GM12878 (cell line): ENCODE measurements around the gene AGAP1. TPM values are rescaled to one million over a fixed set of nuclear protein-coding genes. Genes with fewer than 3 reads are reported as not detected.

Source experiments
- CTCF ChIP-seq, 3 experiments: IDR thresholded peaks in 2 of 3; conservative IDR thresholded peaks in 1 of 3; 2 replicates each; pipeline ENCODE4 v1.5.1; 2011; ENCODE audit warnings: low read depth in 3 of 3, low read length in 3 of 3, mild to moderate bottlenecking in 3 of 3, control low read depth in 2 of 3, moderate library complexity in 2 of 3, inconsistent platforms in 1 of 3, mixed read lengths in 1 of 3; ENCODE audit not compliant: control insufficient read depth in 2 of 3, insufficient read depth in 1 of 3; ENCODE audit errors: extremely low read depth in 1 of 3
- POLR2AphosphoS5 ChIP-seq: IDR thresholded peaks from 2 replicates; pipeline ENCODE4 v1.6.1; 2011; ENCODE audit warnings: mild to moderate bottlenecking, low read length, inconsistent platforms
- RELA ChIP-seq: fragments of 450-650 bp; IDR thresholded peaks from 2 replicates; pipeline ENCODE4 v1.8.0; 2014; ENCODE audit warnings: borderline replicate concordance; ENCODE audit not compliant: partially characterized antibody
- REST ChIP-seq: IDR thresholded peaks from 2 replicates; pipeline ENCODE4 v1.6.1; 2012; ENCODE audit warnings: mild to moderate bottlenecking, low read depth, low read length
- SUPT20H ChIP-seq: IDR thresholded peaks from 2 replicates; pipeline ENCODE4 v1.6.1; 2011; ENCODE audit warnings: low read depth, mild to moderate bottlenecking, low read length, moderate library complexity, borderline replicate concordance; ENCODE audit not compliant: control insufficient read depth
- USF1 ChIP-seq: IDR thresholded peaks from 2 replicates; pipeline ENCODE4 v1.6.1; 2011; ENCODE audit warnings: borderline replicate concordance, low read depth, mild to moderate bottlenecking, moderate library complexity, mixed read lengths, low read length; ENCODE audit not compliant: insufficient read depth; ENCODE audit errors: extremely low read length
- YBX1 ChIP-seq: fragments of 450-650 bp; IDR thresholded peaks from 2 replicates; pipeline ENCODE4 v1.6.1; 2016; ENCODE audit warnings: antibody characterized with exemption
- polyA plus RNA-seq, 11 experiments: library from polyadenylated mRNA; depleted of rRNA in 4 of 11; unstranded in 6 of 11; stranded (reverse) in 5 of 11; fragments of >200 nt; fragmentation: Nextera tagmentation in 4 of 11; fragmentation: Illumina TruSeq in 1 of 11; extraction: Ambion mirVana in 4 of 11; extraction: Trizol in 1 of 11; gene quantifications; 1 replicate in 1 of 11; 2 replicates in 10 of 11; pipeline versions ENCODE4 v1.2.1 to v1.2.3, GENCODE V29; 2011 to 2016; ENCODE audit warnings: inconsistent platforms in 2 of 11, missing spikeins in 2 of 11, low read depth in 1 of 11
- total RNA-seq, 4 experiments: library from RNA; depleted of rRNA in 3 of 4; stranded (reverse); fragments of >200 nt in 3 of 4; fragmentation: Illumina TruSeq in 1 of 4; extraction: Trizol in 1 of 4; gene quantifications; 2 replicates each; pipeline versions ENCODE4 v1.2.1 to v1.2.3, GENCODE V29; 2013 to 2021
- TF ChIP-seq, protein P1 (sequence below): fragments of 450-650 bp; formaldehyde crosslinking; IDR thresholded peaks from 2 replicates; pipeline ENCODE4 v1.5.0; 2022; ENCODE audit warnings: mild to moderate bottlenecking, missing genetic modification characterization

Gene AGAP1
- total and polyA plus RNA-seq, 10 of the 15 experiments (the other 5 are each of a cell fraction or from before 2014, with no cell fraction given): 0.05 to 0.15 (median 0.06) TPM; not detected in 7

- TF ChIP-seq REST (no peak), SUPT20H (no peak), POLR2AphosphoS5 (no peak), USF1 (no peak), YBX1 (no peak), RELA (no peak), CTCF (IDR thresholded peaks at IDR 0.05 in 2 of 3, conservative IDR thresholded peaks at IDR 0.05 in 1 of 3; ENCODE audit: control insufficient read depth in 2 of 3, extremely low read depth in 1 of 3, insufficient read depth in 1 of 3, low read depth in 3 of 3, low read length in 3 of 3) (no peak)
- TF ChIP-seq, protein P1, sequence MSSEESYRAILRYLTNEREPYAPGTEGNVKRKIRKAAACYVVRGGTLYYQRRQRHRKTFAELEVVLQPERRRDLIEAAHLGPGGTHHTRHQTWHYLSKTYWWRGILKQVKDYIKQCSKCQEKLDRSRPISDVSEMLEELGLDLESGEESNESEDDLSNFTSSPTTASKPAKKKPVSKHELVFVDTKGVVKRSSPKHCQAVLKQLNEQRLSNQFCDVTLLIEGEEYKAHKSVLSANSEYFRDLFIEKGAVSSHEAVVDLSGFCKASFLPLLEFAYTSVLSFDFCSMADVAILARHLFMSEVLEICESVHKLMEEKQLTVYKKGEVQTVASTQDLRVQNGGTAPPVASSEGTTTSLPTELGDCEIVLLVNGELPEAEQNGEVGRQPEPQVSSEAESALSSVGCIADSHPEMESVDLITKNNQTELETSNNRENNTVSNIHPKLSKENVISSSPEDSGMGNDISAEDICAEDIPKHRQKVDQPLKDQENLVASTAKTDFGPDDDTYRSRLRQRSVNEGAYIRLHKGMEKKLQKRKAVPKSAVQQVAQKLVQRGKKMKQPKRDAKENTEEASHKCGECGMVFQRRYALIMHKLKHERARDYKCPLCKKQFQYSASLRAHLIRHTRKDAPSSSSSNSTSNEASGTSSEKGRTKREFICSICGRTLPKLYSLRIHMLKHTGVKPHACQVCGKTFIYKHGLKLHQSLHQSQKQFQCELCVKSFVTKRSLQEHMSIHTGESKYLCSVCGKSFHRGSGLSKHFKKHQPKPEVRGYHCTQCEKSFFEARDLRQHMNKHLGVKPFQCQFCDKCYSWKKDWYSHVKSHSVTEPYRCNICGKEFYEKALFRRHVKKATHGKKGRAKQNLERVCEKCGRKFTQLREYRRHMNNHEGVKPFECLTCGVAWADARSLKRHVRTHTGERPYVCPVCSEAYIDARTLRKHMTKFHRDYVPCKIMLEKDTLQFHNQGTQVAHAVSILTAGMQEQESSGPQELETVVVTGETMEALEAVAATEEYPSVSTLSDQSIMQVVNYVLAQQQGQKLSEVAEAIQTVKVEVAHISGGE: no peak
Measured at GRCh38 chr2:235914756-235915155, 420.9 kb downstream of the AGAP1 start (continued).
